HG02571 (cell line): ENCODE measurements around the gene NSMCE4A.
"Not testable (repeated sequence)": the region's sequence is repeated elsewhere in the genome, so short reads cannot be mapped to it uniquely, and the experiment has no call there.

ENCODE experiments used
- ATAC-seq: cut with Tn5 transposase; IDR thresholded peaks from one replicate; pipeline ENCODE4 v1.9.1; 2021; ENCODE audit warnings: mild to moderate bottlenecking, moderate library complexity; ENCODE audit not compliant: unreplicated experiment

The NSMCE4A gene

GRCh38 chr10:121936295-121936694 lies 38.7 kb downstream of the NSMCE4A start:
- ATAC-seq, result no peak

- ATAC-seq, result no peak
These were observed 39.3 kb downstream of the NSMCE4A start for GRCh38 chr10:121935702-121936101.

- not testable (repeated sequence) for ATAC-seq
These were observed 44.5 kb downstream of the NSMCE4A start for GRCh38 chr10:121930268-121931085.

- ATAC-seq, result not testable (repeated sequence)
These were observed 45.3 kb downstream of the NSMCE4A start for GRCh38 chr10:121929585-121930267.

GRCh38 chr10:121928528-121928884 lies 46.5 kb downstream of the NSMCE4A start:
- ATAC-seq, result peak; percentile 10

GRCh38 chr10:121927841-121928527 lies 47.0 kb downstream of the NSMCE4A start, which contains the start of gene ATE1:
ATE1 (minus strand) TSS chr10:121928031; CDS start chr10:121927949, 82 bp downstream.
- ATAC-seq, result peak; percentile 75

GRCh38 chr10:121927318-121927840 lies 47.6 kb downstream of the NSMCE4A start:
- peak; percentile 46 for ATAC-seq

- no peak for ATAC-seq
These were observed 48.2 kb downstream of the NSMCE4A start for GRCh38 chr10:121926671-121927317.

GRCh38 chr10:121926157-121926556 lies 48.9 kb downstream of the NSMCE4A start:
- ATAC-seq, result no peak

GRCh38 chr10:121921238-121921931 lies 53.6 kb downstream of the NSMCE4A start:
- ATAC-seq, result no peak

GRCh38 chr10:121919666-121920065 lies 55.4 kb downstream of the NSMCE4A start:
- peak; percentile 80 for ATAC-seq

- not testable (repeated sequence) for ATAC-seq
These were observed 56.2 kb downstream of the NSMCE4A start for GRCh38 chr10:121918800-121919199.

GRCh38 chr10:121914661-121915060 lies 60.4 kb downstream of the NSMCE4A start:
- no peak for ATAC-seq

- no peak for ATAC-seq
These were observed 63.7 kb downstream of the NSMCE4A start for GRCh38 chr10:121911421-121911697.

- ATAC-seq, result peak; percentile 54
These were observed 64.2 kb downstream of the NSMCE4A start for GRCh38 chr10:121910673-121911420.
